HepG2 (cell line): ENCODE measurements around the gene DLX1. TPM values are rescaled to one million over a fixed set of nuclear protein-coding genes. Genes with fewer than 3 reads are reported as not detected.

Source experiments
- ARID2 ChIP-seq: sonication (generic); formaldehyde crosslinking; IDR thresholded peaks from 2 replicates; pipeline ENCODE4 v1.8.1; 2022; ENCODE audit warnings: mild to moderate bottlenecking, missing genetic modification reagents, borderline replicate concordance
- BATF2 ChIP-seq: sonication (generic); formaldehyde crosslinking; IDR thresholded peaks from 2 replicates; pipeline ENCODE4 v1.8.0; 2022; ENCODE audit warnings: mild to moderate bottlenecking, missing genetic modification reagents, moderate library complexity
- CCAR2 ChIP-seq: fragments of 200-400 bp; formaldehyde crosslinking; optimal IDR thresholded peaks from 2 replicates; pipeline ENCODE3; 2018; ENCODE audit warnings: low read depth, mild to moderate bottlenecking, low read length, moderate library complexity
- CHCHD3 ChIP-seq: sonication (generic); formaldehyde crosslinking; IDR thresholded peaks from 2 replicates; pipeline ENCODE4 v1.8.0; 2022; ENCODE audit warnings: mild to moderate bottlenecking, missing genetic modification reagents, moderate library complexity
- DR1 ChIP-seq: sonication (generic); formaldehyde crosslinking; IDR thresholded peaks from 2 replicates; pipeline ENCODE4 v1.8.0; 2021; ENCODE audit warnings: mild to moderate bottlenecking, missing genetic modification reagents, inconsistent platforms
- EED ChIP-seq: sonication (generic); formaldehyde crosslinking; IDR thresholded peaks from 2 replicates; pipeline ENCODE4 v1.5.0; 2020; ENCODE audit warnings: mild to moderate bottlenecking, missing genetic modification reagents
- ELK4 ChIP-seq: sonication (generic); formaldehyde crosslinking; IDR thresholded peaks from 2 replicates; pipeline ENCODE4 v1.9.0; 2021; ENCODE audit warnings: missing genetic modification reagents, borderline replicate concordance
- FOXM1 ChIP-seq: sonication (generic); formaldehyde crosslinking; IDR thresholded peaks from 2 replicates; pipeline ENCODE4 v1.5.0; 2020; ENCODE audit warnings: missing genetic modification reagents
- HINFP ChIP-seq: sonication (generic); formaldehyde crosslinking; IDR thresholded peaks from 2 replicates; pipeline ENCODE4 v1.4.0; 2020; ENCODE audit warnings: low read depth, mild to moderate bottlenecking, missing genetic modification reagents
- HMGA1 ChIP-seq: sonication (generic); formaldehyde crosslinking; conservative IDR thresholded peaks from 2 replicates; pipeline ENCODE4 v1.4.0; 2020; ENCODE audit warnings: missing genetic modification reagents
- JUN ChIP-seq: sonication (generic); formaldehyde crosslinking; IDR thresholded peaks from 2 replicates; pipeline ENCODE4 v1.4.0; 2020; ENCODE audit warnings: mild to moderate bottlenecking, missing genetic modification reagents
- KAT7 ChIP-seq: IDR thresholded peaks from 2 replicates; pipeline ENCODE4 v1.6.1; 2018; ENCODE audit warnings: borderline replicate concordance, missing compliant biosample characterization
- MXI1 ChIP-seq: IDR thresholded peaks from 3 replicates; pipeline ENCODE4 v1.6.1; 2012; ENCODE audit warnings: low read depth, low read length, inconsistent platforms, borderline replicate concordance
- NBN ChIP-seq: fragments of 450-650 bp; conservative IDR thresholded peaks from 2 replicates; pipeline ENCODE4 v1.6.1; 2017
- NONO ChIP-seq, 2 experiments: fragments of 450-650 bp in 1 of 2; sonication (generic) in 1 of 2; formaldehyde crosslinking in 1 of 2; IDR thresholded peaks in 1 of 2; conservative IDR thresholded peaks in 1 of 2; 2 replicates each; pipeline versions ENCODE4 v1.6.1 to v1.8.0; 2017 to 2022; ENCODE audit warnings: mild to moderate bottlenecking in 1 of 2, missing genetic modification reagents in 1 of 2, moderate library complexity in 1 of 2
- NR2F2 ChIP-seq: IDR thresholded peaks from 2 replicates; pipeline ENCODE4 v1.6.1; 2012; ENCODE audit warnings: low read depth, inconsistent platforms, borderline replicate concordance
- PHB2 ChIP-seq: fragments of 450-650 bp; IDR thresholded peaks from 2 replicates; pipeline ENCODE4 v1.6.1; 2018; ENCODE audit not compliant: partially characterized antibody
- RAD51 ChIP-seq: fragments of 450-650 bp; IDR thresholded peaks from 2 replicates; pipeline ENCODE4 v1.6.1; 2016; ENCODE audit warnings: borderline replicate concordance
- RCOR2 ChIP-seq: IDR thresholded peaks from 2 replicates; pipeline ENCODE4 v1.6.1; 2016; ENCODE audit warnings: missing biosample characterization, missing genetic modification reagents
- RFX5 ChIP-seq: IDR thresholded peaks from 2 replicates; pipeline ENCODE4 v1.6.1; 2011; ENCODE audit warnings: low read depth, low read length, improper control_type of control experiment
- SKIL ChIP-seq: sonication (generic); formaldehyde crosslinking; IDR thresholded peaks from 2 replicates; pipeline ENCODE4 v1.8.0; 2022; ENCODE audit warnings: missing genetic modification reagents, mild to moderate bottlenecking, moderate library complexity, borderline replicate concordance
- TOPORS ChIP-seq: sonication (generic); formaldehyde crosslinking; IDR thresholded peaks from 2 replicates; pipeline ENCODE4 v1.8.0; 2023; ENCODE audit warnings: mild to moderate bottlenecking, missing genetic modification reagents
- ZC3H4 ChIP-seq: sonication (generic); formaldehyde crosslinking; IDR thresholded peaks from 2 replicates; pipeline ENCODE4 v1.4.0; 2020; ENCODE audit warnings: missing genetic modification reagents, borderline replicate concordance
- ZNF235 ChIP-seq: sonication (generic); formaldehyde crosslinking; IDR thresholded peaks from 2 replicates; pipeline ENCODE4 v1.8.1; 2023; ENCODE audit warnings: mild to moderate bottlenecking, missing genetic modification reagents, borderline replicate concordance
- ZNF24 ChIP-seq: fragments of 450-650 bp; IDR thresholded peaks from 2 replicates; pipeline ENCODE4 v1.6.1; 2017; ENCODE audit warnings: antibody characterized with exemption, mild to moderate bottlenecking
- ZNF263 ChIP-seq: sonication (generic); formaldehyde crosslinking; IDR thresholded peaks from 2 replicates; pipeline ENCODE4 v1.4.0; 2020; ENCODE audit warnings: missing genetic modification reagents
- polyA plus RNA-seq, 8 experiments: library from polyadenylated mRNA; depleted of rRNA in 3 of 8; stranded (reverse) in 7 of 8; unstranded in 1 of 8; fragments of >200 nt; fragmentation: Illumina TruSeq in 4 of 8; extraction: Trizol in 4 of 8; gene quantifications; 2 replicates each; pipeline versions ENCODE4 v1.2.1 to v1.2.3, GENCODE V29; 2011 to 2016; ENCODE audit warnings: low read depth in 4 of 8, missing spikeins in 1 of 8, mixed read lengths in 1 of 8; ENCODE audit not compliant: insufficient read depth in 1 of 8
- total RNA-seq, 5 experiments: library from RNA; depleted of rRNA; stranded (reverse); fragments of >200 nt; fragmentation: Illumina TruSeq; extraction: Trizol; gene quantifications; 2 replicates each; pipeline ENCODE4 v1.2.3, GENCODE V29; 2016; ENCODE audit warnings: low read depth in 1 of 5

The DLX1 gene
- total and polyA plus RNA-seq, 2 of the 13 experiments (the other 11 are each of a cell fraction or from before 2014, with no cell fraction given), result 0.18 to 0.86 TPM

- TF ChIP-seq ZNF24 (no peak), RAD51 (no peak; the same call in 1 of the 2 replicates), SKIL (CRISPR knock-in tag) (no peak), HMGA1 (CRISPR knock-in tag) (no peak), BATF2 (CRISPR knock-in tag) (no peak), DR1 (no peak), FOXM1 (CRISPR knock-in tag) (no peak), CHCHD3 (no peak), NONO (IDR thresholded peaks at IDR 0.05) (no peak), NONO (CRISPR knock-in tag; conservative IDR thresholded peaks at IDR 0.05) (0 out of 2 replicates have a peak, but pooled peaks have one; percentile 21), NR2F2 (no peak), RFX5 (no peak), ZNF263 (peak; percentile 57; the same call in 1 of the 2 replicates), CCAR2 (no peak), NBN (peak; percentile 78; the same call in 1 of the 2 replicates), ELK4 (CRISPR knock-in tag) (no peak), ARID2 (CRISPR knock-in tag) (no peak; the same call in 1 of the 2 replicates), HINFP (no peak), JUN (CRISPR knock-in tag) (no peak), PHB2 (no peak), TOPORS (0 out of 2 replicates have a peak, but pooled peaks have one; percentile 41), KAT7 (CRISPR knock-in tag) (0 out of 2 replicates have a peak, but pooled peaks have one; percentile 26), RCOR2 (CRISPR knock-in tag) (no peak), MXI1 (peak; percentile 52; the same call in 1 of the 3 replicates), EED (CRISPR knock-in tag) (no peak), ZNF235 (CRISPR knock-in tag) (0 out of 2 replicates have a peak, but pooled peaks have one; percentile 45), ZC3H4 (CRISPR knock-in tag) (no peak)
These were observed 13.6 kb downstream of the DLX1 start (continued) for GRCh38 chr2:172098650-172099471.
